Activated CD8-positive, alpha-beta T cell treated with anti-CD3 and anti-CD28 coated beads, Interleukin-2, amount 10 ng/mL, durations not matched to agents 7 days and 5 days (primary cell): ENCODE results near the gene ARHGAP12. TPM values are rescaled to one million over a fixed set of nuclear protein-coding genes. Genes with fewer than 3 reads are reported as not detected.

Experiments used
- ATAC-seq: fragments of 150-1000 bp; cut with Tn5 transposase; one replicate; pipeline ENCODE4 v1.10.0; 2021; ENCODE audit warnings: moderate library complexity
- CTCF ChIA-PET: fragments of 350-600 bp; sonication (Branson Sonifier 250); formaldehyde crosslinking; loops from one replicate; lab custom pipeline; 2021; ENCODE audit warnings: antibody characterized with exemption; lab: Charles Lee
- POLR2A ChIA-PET: fragments of 350-600 bp; sonication (Branson Sonifier 250); formaldehyde crosslinking; loops from one replicate; lab custom pipeline; 2021; ENCODE audit warnings: antibody characterized with exemption; lab: Charles Lee
- DNase-seq: peaks from one replicate; pipeline ENCODE4 v3.0.0-alpha.2; 2020
- H3K27ac Mint-ChIP-seq: one replicate; pipeline ENCODE4 v1.8.0; 2021; ENCODE audit warnings: mild to moderate bottlenecking, mixed read lengths
- H3K27me3 Mint-ChIP-seq: one replicate; pipeline ENCODE4 v1.8.0; 2021; ENCODE audit warnings: low read depth, mixed read lengths
- H3K36me3 Mint-ChIP-seq: one replicate; pipeline ENCODE4 v1.8.0; 2021; ENCODE audit warnings: low read depth, mixed read lengths
- H3K4me1 Mint-ChIP-seq: one replicate; pipeline ENCODE4 v1.8.0; 2021; ENCODE audit warnings: low read depth, mixed read lengths
- H3K4me3 Mint-ChIP-seq: one replicate; pipeline ENCODE4 v1.8.0; 2021; ENCODE audit warnings: mild to moderate bottlenecking, mixed read lengths
- H3K9me3 Mint-ChIP-seq: one replicate; pipeline ENCODE4 v1.8.0; 2022; ENCODE audit warnings: mixed read lengths; ENCODE audit not compliant: insufficient read depth
- total RNA-seq, 2 experiments: library from RNA; stranded (reverse); gene quantifications; one replicate each; pipeline ENCODE4 v1.2.3, GENCODE V29; 2021

Gene ARHGAP12
- total RNA-seq, 2 experiments from 2014 or later, result 4.9 to 5.5 TPM

DNA sequence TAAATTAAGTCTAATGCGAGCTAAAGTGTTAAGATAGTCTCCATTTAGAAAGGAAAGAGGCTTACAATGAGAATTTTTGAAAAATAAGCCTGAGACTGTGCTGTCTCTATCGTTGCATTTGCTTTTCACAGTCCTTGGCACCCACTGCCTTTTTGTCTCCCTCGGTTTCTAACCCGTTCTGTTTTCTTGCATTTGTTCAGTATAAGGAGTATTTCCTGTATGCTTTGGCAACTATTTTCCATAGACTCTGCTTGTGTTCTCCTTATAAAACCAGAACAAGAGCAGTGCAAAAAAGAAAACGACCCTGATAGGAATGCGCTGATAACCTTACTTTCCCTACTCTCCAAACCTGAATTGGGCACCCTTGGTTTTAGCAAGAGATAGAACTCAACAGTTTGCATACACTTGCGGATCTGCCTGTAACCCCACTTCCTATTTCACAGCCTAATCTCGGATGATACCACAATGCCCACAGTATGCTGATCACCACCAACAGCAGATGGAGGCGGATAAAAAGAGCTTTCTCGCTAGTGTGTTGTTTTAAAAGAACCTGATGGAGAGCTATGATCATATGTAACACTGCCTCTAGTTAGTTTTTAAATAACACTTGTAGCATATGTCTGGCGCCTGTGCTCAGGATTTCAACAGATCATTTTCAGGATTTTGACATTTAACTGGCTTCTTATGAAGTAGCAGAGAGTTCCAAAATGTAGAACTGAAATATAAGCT lies 1.6 kb upstream of the ARHGAP12 start:
- CTCF ChIA-PET, result interaction anchor here (0.7 to 1.9 kb wide), 9 partner anchors 9 to 87 kb away, joined by 3 to 11 read pairs (median 5); no protein-coding TSS in a partner anchor
- no peaks in the 10 kb centered on the region for H3K9me3 Mint-ChIP-seq
- H3K27ac Mint-ChIP-seq, result peak overlapping the region; percentile 72
- H3K36me3 Mint-ChIP-seq, result no peaks in the 10 kb centered on the region
- peak; percentile 73 for DNase-seq
- H3K27me3 Mint-ChIP-seq, result peaks cover 8% of the 10 kb centered on the region
- peak overlapping the region; percentile 85 for H3K4me3 Mint-ChIP-seq
- H3K4me1 Mint-ChIP-seq, result peaks cover 37% of the 10 kb centered on the region
- peak; percentile 55 for ATAC-seq
- POLR2A ChIA-PET, result interaction anchor here (0.5 kb wide), 1 partner anchor 46 kb away, joined by 3 read pairs; no protein-coding TSS in a partner anchor

DNA sequence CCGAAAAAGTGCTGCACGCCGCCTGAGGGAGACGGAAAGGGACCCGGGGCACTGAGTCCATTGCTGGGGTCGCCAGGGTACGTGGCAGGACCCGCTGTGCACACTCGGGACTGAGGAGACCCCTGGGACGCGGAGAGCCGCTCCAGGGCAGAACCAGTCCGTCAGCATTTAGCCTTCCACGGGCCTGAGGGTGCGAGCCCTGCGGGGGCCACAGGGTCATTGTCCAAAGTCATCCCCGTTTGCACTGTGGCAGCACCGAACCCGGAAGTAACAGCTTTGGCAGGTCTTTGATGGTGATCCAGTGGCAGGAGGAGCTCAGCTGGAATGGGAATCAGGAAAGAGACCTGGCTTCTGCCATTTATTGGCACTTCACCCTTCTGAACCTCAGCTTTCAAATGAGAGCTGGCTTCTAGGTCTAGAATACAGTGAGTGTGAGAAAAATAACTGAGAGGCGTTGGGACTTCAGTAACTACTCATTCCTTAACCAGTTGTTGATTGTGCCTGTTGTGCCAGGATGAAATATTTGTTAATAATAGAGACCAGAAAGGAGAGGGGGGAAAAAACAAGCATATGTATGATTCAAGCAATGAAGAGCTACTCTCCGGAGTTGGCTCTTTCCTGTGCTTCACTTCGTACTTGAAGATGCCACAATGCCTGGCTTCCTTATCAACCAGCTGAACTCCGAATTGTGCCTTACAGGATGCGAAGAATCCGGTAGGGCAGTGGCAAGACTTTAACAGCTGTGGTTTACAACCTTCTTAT lies 811 bp upstream of the ARHGAP12 start:
- H3K9me3 Mint-ChIP-seq, result no peaks in the 10 kb centered on the region
- H3K27ac Mint-ChIP-seq, result peak overlapping the region; percentile 72
- H3K4me1 Mint-ChIP-seq, result peaks cover 42% of the 10 kb centered on the region
- POLR2A ChIA-PET, result interaction anchor here (0.5 kb wide), 1 partner anchor 45 kb away, joined by 3 read pairs; no protein-coding TSS in a partner anchor
- CTCF ChIA-PET, result interaction anchor here (0.7 to 2.0 kb wide), 6 partner anchors 8 to 87 kb away, joined by 3 to 11 read pairs (median 5); no protein-coding TSS in a partner anchor
- DNase-seq (peak; percentile 42), ATAC-seq (peak; percentile 8)
- peak overlapping the region; percentile 85 for H3K4me3 Mint-ChIP-seq
- H3K27me3 Mint-ChIP-seq, result peaks cover 8% of the 10 kb centered on the region
- no peaks in the 10 kb centered on the region for H3K36me3 Mint-ChIP-seq

DNA sequence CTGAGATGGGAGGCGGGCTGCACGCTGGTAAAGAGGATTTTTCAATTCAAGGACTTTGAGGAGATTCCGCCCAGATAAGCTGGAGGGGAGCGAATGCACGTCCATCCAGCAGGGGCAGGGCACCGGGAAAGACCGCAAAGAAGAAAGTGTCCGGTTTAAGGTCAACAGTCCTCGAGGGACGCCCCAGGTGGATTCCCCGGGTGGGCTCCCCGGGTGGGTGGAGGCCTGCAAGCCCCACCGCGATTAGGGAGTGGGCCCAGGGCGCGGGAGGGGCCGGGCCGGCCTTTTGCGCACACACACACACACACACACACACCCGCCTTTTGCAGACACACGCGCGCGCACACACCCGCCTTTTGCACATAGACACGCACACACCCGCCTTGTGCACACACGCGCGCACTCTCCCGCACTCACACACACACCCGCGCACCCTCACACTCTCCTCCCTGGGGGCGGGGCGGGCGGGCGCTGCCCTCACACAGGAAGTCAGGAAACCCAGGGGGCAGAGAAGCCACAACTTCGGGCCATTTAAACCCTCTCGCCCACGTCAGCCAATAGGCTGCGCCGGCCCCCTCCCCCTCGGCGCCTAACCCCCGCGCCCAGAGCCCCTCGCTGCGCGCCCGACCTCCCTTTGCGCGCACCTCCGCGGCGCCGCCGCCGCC lies 615 bp downstream of the ARHGAP12 start:
- peak overlapping the region; percentile 85 for H3K4me3 Mint-ChIP-seq
- peaks cover 4% of the 10 kb centered on the region for H3K27me3 Mint-ChIP-seq
- H3K9me3 Mint-ChIP-seq, result no peaks in the 10 kb centered on the region
- H3K36me3 Mint-ChIP-seq, result no peaks in the 10 kb centered on the region
- H3K27ac Mint-ChIP-seq, result peak overlapping the region; percentile 71
- CTCF ChIA-PET, result interaction anchor here (1.1 to 2.0 kb wide), 3 partner anchors 9 to 66 kb away, joined by 4 to 8 read pairs (median 7); no protein-coding TSS in a partner anchor
- peak; percentile 59 for DNase-seq
- H3K4me1 Mint-ChIP-seq, result peaks cover 56% of the 10 kb centered on the region
- peak; percentile 59 for ATAC-seq
- POLR2A ChIA-PET, result no interaction called here

DNA sequence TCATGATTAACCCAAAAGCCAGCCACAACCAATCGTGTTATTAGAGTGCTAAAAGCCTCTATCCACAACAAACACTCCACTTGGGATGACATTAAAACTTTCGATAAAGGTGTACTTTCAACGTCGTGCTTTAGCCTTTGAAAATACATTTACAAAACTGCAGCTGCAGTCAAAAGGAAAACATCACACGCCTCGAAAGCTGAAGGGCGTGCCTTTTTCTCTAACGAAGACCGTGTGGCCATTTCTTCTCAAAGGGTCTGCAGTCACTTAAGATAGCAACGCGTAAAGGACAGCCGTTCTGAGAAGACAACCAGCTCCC lies 1.1 kb downstream of the ARHGAP12 start:
- DNase-seq (no peak), ATAC-seq (peak; percentile 1)
- Mint-ChIP-seq H3K4me1 (peaks cover 59% of the 10 kb centered on the region), H3K27me3 (peaks cover 4% of the 10 kb centered on the region), H3K4me3 (peak overlapping the region; percentile 85), H3K27ac (peak overlapping the region; percentile 71), H3K9me3 (no peaks in the 10 kb centered on the region), H3K36me3 (no peaks in the 10 kb centered on the region)
- ChIA-PET CTCF (interaction anchor here (1.1 kb wide), 1 partner anchor 66 kb away, joined by 8 read pairs; no protein-coding TSS in a partner anchor), POLR2A (no interaction called here)

DNA sequence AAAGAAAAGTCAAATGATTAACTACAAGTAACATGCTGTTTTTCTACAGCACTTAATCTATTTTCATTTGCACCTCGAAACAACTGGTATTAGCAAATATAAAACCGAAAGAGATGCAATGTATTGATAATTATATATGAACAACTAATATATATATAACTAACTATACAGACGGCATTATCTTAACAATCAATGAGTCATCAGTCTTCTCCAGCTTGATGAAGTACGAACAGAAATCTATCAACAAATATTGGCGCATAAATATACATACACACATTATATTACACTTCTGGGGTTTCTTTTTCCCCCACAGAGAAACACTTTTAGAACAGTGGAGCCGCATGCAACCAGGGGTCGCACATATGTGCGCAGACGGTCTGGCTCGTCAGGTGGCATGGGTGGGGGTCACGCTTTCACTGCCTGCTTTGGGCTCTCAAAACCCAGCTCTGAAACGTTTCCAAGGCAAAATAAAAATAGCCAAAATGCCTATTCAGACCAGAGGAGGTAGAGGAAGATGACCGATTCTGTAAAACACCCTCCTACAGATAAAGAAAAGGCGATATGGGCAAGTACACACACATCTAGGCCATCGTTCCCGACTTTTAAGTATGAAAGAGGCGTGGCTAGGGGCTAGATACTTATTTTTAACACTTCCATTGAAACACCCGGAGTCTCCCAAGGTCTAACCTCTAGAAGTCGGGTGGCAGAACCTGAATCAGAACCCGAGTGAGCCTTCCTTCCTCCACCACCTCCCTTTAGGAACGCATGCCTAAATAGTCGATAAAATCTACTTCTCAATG lies 1.7 kb downstream of the ARHGAP12 start:
- peak overlapping the region; percentile 85 for H3K4me3 Mint-ChIP-seq
- peak overlapping the region; percentile 71 for H3K27ac Mint-ChIP-seq
- ATAC-seq (no peak), DNase-seq (no peak)
- H3K36me3 Mint-ChIP-seq, result no peaks in the 10 kb centered on the region
- no peaks in the 10 kb centered on the region for H3K9me3 Mint-ChIP-seq
- peaks cover 4% of the 10 kb centered on the region for H3K27me3 Mint-ChIP-seq
- POLR2A ChIA-PET, result interaction anchor here (0.7 kb wide), 1 partner anchor 23 kb away, joined by 3 read pairs; no protein-coding TSS in a partner anchor
- CTCF ChIA-PET, result interaction anchor here (1.1 kb wide), 1 partner anchor 65 kb away, joined by 8 read pairs; no protein-coding TSS in a partner anchor
- peaks cover 60% of the 10 kb centered on the region for H3K4me1 Mint-ChIP-seq

DNA sequence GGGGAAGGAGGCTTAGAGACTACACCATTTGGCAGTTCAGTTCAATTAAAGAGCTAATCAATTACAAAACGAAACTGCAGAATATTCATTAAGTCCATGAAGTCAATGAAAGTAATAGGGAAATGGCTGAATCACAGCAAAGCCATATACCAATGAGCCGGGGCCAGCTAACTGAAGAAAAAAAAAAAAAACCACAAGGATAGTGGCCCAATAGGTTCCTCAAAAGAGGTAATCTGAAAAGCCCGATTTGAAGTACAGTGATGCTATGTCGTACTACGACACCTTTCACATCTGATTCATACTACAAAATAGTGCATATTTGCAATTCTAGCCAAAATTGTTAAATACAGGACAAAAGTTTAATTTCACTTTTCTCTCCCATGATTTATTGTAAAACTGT lies 2.5 kb downstream of the ARHGAP12 start:
- Mint-ChIP-seq H3K9me3 (no peaks in the 10 kb centered on the region), H3K4me1 (peaks cover 68% of the 10 kb centered on the region), H3K27ac (no peak overlapping the region), H3K27me3 (peaks cover 4% of the 10 kb centered on the region), H3K4me3 (no peak overlapping the region), H3K36me3 (peaks cover 1% of the 10 kb centered on the region)
- CTCF ChIA-PET, result no interaction called here
- ATAC-seq (no peak), DNase-seq (no peak)
- POLR2A ChIA-PET, result no interaction called here

DNA sequence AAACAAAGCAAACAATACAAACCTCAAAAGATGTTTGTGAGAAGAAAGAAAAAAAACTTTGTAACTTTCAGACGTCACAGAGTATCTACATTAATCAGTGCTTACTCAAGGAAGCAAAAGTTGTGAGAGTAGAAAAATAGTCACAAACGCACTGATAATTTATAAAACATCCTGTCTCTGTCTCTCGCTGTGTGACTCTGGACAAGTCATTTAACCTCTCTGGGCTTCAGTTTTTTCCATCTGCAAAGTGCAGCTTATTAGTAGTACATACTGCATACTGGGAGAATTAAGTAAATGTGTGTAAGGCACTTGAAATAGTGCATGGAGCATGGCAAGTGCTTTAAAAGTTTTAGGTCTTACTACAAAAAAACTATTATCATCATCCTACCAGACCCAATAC lies 3.8 kb downstream of the ARHGAP12 start:
- DNase-seq (no peak), ATAC-seq (no peak)
- H3K27me3 Mint-ChIP-seq, result no peaks in the 10 kb centered on the region
- ChIA-PET CTCF (no interaction called here), POLR2A (no interaction called here)
- H3K9me3 Mint-ChIP-seq, result no peaks in the 10 kb centered on the region
- no peak overlapping the region for H3K4me3 Mint-ChIP-seq
- peaks cover 65% of the 10 kb centered on the region for H3K4me1 Mint-ChIP-seq
- no peak overlapping the region for H3K27ac Mint-ChIP-seq
- H3K36me3 Mint-ChIP-seq, result peaks cover 2% of the 10 kb centered on the region

DNA sequence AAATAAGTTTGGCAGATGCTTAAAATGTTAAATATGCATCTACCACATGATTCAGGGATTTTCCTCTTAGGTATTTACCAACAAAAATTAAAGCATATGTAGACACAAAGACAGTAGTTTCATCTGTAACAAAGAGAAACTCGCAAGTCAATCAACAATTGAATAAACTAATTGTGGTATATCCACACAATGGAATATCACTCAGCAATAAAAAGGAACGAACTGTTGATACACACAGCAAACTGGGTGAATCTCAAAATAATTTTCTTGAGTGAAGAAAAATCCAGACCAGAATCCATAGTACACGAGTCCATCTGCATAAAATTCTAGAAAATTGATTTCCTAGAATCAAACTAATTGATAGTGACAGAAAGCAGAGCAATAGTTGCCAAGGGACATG lies 5.2 kb downstream of the ARHGAP12 start:
- CTCF ChIA-PET, result interaction anchor here (2.7 kb wide), 1 partner anchor 61 kb away, joined by 10 read pairs; no protein-coding TSS in a partner anchor
- Mint-ChIP-seq H3K27ac (no peak overlapping the region), H3K9me3 (no peaks in the 10 kb centered on the region), H3K4me1 (peaks cover 67% of the 10 kb centered on the region), H3K36me3 (peaks cover 2% of the 10 kb centered on the region), H3K4me3 (no peak overlapping the region), H3K27me3 (no peaks in the 10 kb centered on the region)
- POLR2A ChIA-PET, result no interaction called here
- ATAC-seq (no peak), DNase-seq (no peak)

DNA sequence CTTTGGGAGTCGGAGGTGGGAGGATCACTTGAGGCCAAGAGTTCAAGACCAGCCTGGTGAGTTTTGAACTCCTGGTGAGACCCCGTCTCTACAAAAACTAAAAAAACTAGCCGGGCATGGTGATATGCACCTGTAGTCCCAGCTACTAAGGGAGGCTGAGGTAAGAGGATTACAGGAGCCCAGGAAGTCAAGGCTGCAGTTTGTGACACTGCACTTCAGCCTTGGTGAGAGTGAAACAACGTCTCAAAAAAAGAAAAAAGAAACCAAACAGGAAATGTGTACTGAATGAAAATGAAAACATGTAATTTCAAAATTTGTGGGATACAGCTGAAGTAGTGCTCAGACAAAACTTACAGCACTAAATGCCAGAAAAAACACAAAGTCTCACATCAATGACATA lies 7.6 kb downstream of the ARHGAP12 start:
- DNase-seq (no peak), ATAC-seq (peak; percentile 62)
- H3K4me1 Mint-ChIP-seq, result peaks cover 52% of the 10 kb centered on the region
- peaks cover 2% of the 10 kb centered on the region for H3K36me3 Mint-ChIP-seq
- no peaks in the 10 kb centered on the region for H3K9me3 Mint-ChIP-seq
- H3K4me3 Mint-ChIP-seq, result peak overlapping the region; percentile 34
- ChIA-PET POLR2A (interaction anchor here (0.6 kb wide), 1 partner anchor 100 kb away, joined by 3 read pairs; no protein-coding TSS in a partner anchor), CTCF (interaction anchor here (0.6 to 2.7 kb wide), 5 partner anchors 9 to 1088 kb away, joined by 3 to 10 read pairs (median 3); no protein-coding TSS in a partner anchor)
- peak overlapping the region; percentile 60 for H3K27ac Mint-ChIP-seq
- no peaks in the 10 kb centered on the region for H3K27me3 Mint-ChIP-seq

DNA sequence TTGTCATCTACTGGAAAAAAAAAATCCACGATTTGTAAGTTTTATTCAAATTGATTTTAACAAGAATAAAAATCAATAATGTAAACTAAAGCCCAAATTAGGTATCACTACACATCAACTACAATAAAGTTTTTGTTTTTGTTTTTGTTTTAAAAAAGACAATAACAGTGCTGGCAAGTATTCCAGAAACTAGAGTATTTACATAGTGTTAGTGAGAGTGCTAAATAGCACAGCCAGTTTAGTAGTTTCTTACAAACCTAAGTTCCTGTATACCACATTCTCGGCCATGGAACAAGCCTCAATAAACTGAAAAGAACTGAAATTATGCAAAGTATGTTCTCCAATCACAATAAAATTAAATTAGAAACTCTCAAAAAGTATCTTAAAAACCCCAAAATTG lies 8.1 kb downstream of the ARHGAP12 start:
- no peak overlapping the region for H3K4me3 Mint-ChIP-seq
- ChIA-PET CTCF (interaction anchor here (0.9 to 2.7 kb wide), 3 partner anchors 26 to 58 kb away, joined by 3 to 10 read pairs (median 3); no protein-coding TSS in a partner anchor), POLR2A (interaction anchor here (0.6 kb wide), 1 partner anchor 99 kb away, joined by 3 read pairs; no protein-coding TSS in a partner anchor)
- H3K4me1 Mint-ChIP-seq, result peaks cover 50% of the 10 kb centered on the region
- H3K9me3 Mint-ChIP-seq, result no peaks in the 10 kb centered on the region
- no peaks in the 10 kb centered on the region for H3K27me3 Mint-ChIP-seq
- DNase-seq (no peak), ATAC-seq (no peak)
- peaks cover 2% of the 10 kb centered on the region for H3K36me3 Mint-ChIP-seq
- no peak overlapping the region for H3K27ac Mint-ChIP-seq
